GM12872 (cell line): ENCODE results near the gene CLIP1.

Source experiments
- TF ChIP-seq, protein P1 (sequence below): IDR thresholded peaks from 3 replicates; pipeline ENCODE4 v1.5.1; 2011; ENCODE audit warnings: low read depth, mild to moderate bottlenecking, low read length, moderate library complexity; ENCODE audit not compliant: insufficient read depth

The CLIP1 gene

DNA sequence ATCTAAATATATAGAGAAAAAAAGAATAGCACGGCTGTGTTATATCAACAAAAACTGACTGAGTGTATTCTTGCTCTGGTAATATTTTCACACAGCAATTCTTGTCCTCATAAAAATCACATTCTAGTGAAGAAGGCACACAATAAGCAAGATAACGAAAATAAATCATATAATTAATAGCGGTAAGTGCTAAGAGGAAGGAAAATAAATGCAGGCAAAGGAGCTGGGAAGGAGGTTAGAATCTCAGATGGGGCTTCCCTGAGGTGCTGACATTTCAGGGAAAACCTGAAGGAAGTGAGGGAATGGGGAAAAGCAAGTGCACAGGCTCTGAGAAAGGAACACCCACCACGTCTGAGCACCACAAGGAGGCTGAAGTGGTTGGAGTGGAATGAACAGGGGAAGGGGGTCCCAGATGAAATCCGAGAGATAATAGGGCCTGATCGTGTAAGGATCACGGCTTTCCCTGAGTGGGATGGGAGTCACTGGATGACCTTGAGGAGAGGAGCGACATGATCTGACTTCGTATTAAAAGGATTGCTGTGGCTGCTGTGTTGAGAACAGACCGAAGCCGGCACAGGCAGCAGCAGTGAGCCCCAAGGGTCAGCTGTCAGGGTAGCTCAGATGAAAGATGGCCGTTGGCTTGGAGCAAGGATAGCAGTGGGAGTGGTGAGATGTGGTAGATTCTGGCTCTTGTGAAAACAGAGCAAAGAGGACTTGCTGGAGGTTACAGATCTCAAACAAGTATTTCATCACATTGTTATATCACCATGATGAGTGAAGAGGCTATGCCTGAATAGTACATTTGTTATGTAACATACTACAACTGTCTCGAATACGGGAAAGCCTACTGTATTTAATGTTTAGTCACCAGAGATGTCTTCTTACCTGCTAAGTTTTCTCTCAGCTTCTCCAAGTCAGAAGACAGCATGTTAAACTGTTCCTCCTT, 89.1 kb downstream of the CLIP1 start:
- TF ChIP-seq, protein P1, sequence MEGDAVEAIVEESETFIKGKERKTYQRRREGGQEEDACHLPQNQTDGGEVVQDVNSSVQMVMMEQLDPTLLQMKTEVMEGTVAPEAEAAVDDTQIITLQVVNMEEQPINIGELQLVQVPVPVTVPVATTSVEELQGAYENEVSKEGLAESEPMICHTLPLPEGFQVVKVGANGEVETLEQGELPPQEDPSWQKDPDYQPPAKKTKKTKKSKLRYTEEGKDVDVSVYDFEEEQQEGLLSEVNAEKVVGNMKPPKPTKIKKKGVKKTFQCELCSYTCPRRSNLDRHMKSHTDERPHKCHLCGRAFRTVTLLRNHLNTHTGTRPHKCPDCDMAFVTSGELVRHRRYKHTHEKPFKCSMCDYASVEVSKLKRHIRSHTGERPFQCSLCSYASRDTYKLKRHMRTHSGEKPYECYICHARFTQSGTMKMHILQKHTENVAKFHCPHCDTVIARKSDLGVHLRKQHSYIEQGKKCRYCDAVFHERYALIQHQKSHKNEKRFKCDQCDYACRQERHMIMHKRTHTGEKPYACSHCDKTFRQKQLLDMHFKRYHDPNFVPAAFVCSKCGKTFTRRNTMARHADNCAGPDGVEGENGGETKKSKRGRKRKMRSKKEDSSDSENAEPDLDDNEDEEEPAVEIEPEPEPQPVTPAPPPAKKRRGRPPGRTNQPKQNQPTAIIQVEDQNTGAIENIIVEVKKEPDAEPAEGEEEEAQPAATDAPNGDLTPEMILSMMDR, result no peak

DNA sequence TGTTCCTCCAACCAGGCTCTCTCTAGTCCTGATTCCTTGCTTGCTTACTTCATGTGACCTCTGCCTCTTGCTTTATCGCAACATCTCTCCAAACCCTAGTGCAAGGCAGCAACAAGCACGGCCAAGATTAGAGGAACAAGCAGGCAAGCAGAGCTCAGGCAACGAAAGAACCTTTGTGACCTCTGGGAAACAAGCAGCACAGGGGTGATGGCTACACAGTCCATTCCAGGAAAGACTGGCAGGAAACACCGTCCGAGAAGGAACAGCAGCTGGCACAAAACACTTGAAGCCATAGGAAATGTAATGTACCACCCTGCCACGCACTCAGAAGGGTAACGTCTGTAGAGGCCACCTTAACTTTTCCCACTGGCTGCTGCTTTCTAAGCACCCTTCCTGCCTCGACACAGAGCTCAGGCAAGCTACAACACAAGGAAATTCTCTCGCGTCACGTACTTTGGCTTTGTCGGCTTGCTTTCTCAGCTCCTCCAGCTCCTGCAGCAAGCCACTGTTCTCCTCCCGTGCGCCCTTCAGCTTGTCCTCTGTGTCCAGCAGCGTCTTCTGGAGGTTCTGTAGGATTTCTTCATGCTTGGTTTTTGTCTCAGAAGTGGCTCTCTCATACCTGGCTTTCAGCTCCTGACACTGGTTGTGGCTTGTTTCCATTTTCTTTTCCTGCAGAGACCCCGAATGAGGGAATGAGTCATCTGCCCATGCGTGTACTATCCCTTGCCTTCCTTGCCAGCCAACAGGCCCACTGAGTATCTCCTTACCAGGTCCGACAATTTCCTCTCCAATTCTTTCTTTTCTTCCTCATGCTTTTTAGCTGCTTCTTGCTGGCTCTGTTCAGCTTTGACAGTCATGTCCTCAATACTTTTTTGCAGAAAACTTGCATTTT, 94.7 kb downstream of the CLIP1 start:
- TF ChIP-seq, protein P1, result no peak

DNA sequence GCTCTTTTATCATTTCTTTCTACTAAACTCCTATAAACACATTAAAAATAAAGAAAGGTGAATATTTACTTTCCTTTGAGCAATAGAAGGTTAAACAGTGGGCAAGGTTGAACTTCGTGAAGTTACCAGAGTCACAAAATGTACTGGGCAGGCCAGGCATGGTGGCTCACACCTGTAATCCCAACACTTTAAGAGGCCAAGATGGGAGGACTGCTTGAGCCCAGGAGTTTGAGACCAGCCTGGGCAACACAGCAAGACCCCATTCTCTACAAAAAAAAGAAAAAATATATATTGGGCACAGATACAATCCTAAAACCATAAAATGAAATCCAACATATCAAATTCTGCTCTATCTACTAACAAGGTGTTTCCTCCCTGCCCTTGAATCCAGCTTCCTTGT, 95.5 kb downstream of the CLIP1 start:
- TF ChIP-seq, protein P1, result no peak

DNA sequence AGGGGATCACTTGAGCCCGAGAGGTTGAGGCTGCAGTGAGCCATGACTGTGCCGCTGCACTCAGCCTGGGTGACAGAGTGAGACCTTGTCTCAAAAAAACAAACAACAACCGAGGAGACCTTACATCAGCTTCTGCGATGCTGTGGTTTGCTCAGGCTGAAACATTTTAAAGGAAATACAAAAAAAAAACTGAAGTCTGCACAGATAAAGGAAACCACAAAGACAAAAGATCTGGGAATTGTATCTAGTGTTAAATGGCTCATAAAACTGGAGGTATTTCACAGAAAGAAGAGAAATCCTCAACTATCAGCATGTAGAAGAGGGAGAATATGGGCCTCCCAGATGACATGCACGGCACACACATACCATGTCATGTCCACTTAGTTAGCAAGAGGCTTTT, 95.9 kb downstream of the CLIP1 start:
- TF ChIP-seq, protein P1, result no peak

DNA sequence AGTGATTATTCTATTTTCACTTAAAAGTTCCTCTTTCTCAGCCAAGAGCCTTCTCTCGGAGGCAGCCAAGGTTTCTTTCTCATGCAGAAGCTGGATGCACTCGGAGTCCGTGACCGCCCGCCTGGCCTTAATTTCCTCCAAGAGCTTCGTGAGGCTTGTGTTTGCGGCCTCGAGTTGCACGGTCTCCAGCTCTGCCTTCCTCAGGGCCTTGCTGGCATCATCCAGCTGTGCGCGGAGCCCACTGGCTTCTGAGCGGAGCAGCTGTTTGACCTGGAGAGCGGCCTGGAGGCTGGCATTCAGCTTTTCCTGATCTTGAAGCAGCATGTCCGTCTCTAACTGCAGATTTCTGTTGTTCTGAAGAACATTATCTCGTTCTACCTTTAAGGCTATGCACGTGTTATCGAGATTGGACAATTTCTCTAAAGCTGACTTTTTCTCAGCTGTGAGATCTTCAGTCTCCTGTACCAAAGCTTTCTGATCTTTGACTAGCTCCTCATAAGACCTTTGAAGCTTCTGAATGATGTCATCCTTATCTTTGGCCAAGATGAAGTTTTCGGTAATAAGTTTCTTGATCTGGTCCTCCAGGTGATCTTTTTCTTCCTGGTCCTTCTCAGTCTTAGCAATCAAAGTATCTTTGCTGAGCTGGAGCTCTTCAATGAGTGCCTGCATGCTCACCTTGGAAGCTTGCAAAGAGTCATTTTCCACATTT, 99.0 kb downstream of the CLIP1 start:
- TF ChIP-seq, protein P1, result no peak

DNA sequence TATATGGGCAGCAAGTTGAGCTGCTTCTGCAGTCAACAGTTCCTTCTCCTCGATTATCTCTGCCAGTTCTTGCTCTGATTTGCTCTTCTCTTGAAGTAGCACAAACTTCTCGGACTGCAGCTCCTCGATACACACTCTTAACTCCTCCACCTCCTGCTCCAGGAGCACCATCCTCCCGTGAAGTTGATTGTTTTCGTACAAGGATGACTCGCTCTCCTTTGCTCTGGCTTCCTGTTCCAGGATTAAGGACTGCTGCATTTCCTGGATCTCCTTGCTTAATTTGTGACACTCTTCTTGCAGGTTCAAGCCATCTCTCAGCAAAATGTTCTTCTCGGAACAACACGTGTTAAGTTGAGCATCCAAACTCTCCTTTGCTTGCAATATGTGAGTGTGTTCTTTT, 100.0 kb downstream of the CLIP1 start:
- TF ChIP-seq, protein P1, result no peak
